Measurements from ENCODE around the gene CD320.

The CD320 gene

GRCh38 chr19:8255426-8256125 lies 52.6 kb downstream of the CD320 start:
- no peak for DNase-seq (ENCODE audit: low read depth, low spot score)

- DNase-seq (ENCODE audit: low read depth, low spot score): no peak
These were observed 53.7 kb downstream of the CD320 start for GRCh38 chr19:8254286-8255001.

- DNase-seq (ENCODE audit: low read depth, low spot score): no peak
These were observed 54.5 kb downstream of the CD320 start for GRCh38 chr19:8253678-8254077.

DNA sequence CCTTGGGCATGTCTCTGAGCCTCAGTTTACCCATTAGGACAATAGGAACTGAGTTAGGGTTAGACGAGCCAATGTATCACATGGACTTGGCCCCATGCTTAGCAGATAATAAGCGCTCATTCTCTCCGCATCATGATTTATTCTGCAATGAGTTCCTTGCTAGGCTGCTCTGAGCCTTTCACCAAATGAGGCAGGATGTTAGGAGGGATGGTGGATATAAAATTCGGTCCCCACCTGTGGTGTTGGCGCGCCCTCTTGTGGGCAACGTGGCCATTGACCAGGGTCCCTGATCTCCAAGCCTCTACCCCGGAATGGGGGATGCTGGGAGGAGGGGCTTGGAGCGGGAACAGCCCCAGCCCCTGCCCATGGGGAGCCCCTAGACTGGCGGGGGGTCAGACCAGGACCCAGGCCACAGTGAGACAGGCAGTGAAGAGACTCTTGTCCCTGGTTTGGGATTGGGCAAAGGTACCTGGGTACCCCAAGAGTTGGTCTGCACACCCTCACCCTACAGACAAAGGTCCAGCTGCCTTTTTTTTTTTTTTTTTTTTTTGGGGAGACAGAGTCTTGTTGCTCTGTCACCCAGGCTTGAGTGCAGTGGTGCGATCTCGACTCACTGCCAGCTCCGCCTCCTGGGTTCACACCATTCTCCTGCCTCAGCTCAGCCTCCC lies 55.1 kb downstream of the CD320 start:
- DNase-seq (ENCODE audit: low read depth, low spot score): no peak

Measured in smooth muscle cell of the brain vasculature (primary cell).